GM18520 (cell line): ENCODE data around the gene GPR27.

Experiments
- ATAC-seq: cut with Tn5 transposase; IDR thresholded peaks from one replicate; pipeline ENCODE4 v1.9.1; 2021; ENCODE audit not compliant: unreplicated experiment

GPR27 gene

GRCh38 chr3:71753701-71754609, at the start of gene GPR27:
TSS of gene GPR27 (plus strand) at chr3:71753855. CDS start at chr3:71754050, 195 bp downstream.
- ATAC-seq: no peak

GRCh38 chr3:71704915-71705314, 48.7 kb upstream of the GPR27 start:
- ATAC-seq: no peak

GRCh38 chr3:71705681-71706080, 48.0 kb upstream of the GPR27 start:
- ATAC-seq: no peak

GRCh38 chr3:71707595-71707994, 46.1 kb upstream of the GPR27 start:
- no peak for ATAC-seq

- ATAC-seq: no peak
These were observed 45.1 kb upstream of the GPR27 start for GRCh38 chr3:71708476-71709105.

GRCh38 chr3:71709908-71710511, 43.6 kb upstream of the GPR27 start:
- no peak for ATAC-seq

GRCh38 chr3:71710906-71711494, 42.7 kb upstream of the GPR27 start:
- ATAC-seq: peak; percentile 85

GRCh38 chr3:71713041-71713440, 40.6 kb upstream of the GPR27 start:
- no peak for ATAC-seq

- no peak for ATAC-seq
These were observed 39.1 kb upstream of the GPR27 start for GRCh38 chr3:71714595-71714994.

GRCh38 chr3:71718072-71718471, 35.6 kb upstream of the GPR27 start:
- no peak for ATAC-seq

- no peak for ATAC-seq
These were observed 32.7 kb upstream of the GPR27 start for GRCh38 chr3:71721002-71721401.

GRCh38 chr3:71721651-71722157, 32.0 kb upstream of the GPR27 start:
- ATAC-seq: no peak

GRCh38 chr3:71722693-71723092, 31.0 kb upstream of the GPR27 start:
- no peak for ATAC-seq

GRCh38 chr3:71723452-71724170, 30.0 kb upstream of the GPR27 start:
- ATAC-seq: peak; percentile 34

GRCh38 chr3:71724171-71724453, 29.5 kb upstream of the GPR27 start:
- ATAC-seq: no peak

GRCh38 chr3:71724584-71725270, 28.9 kb upstream of the GPR27 start:
- peak; percentile 32 for ATAC-seq

- peak; percentile 26 for ATAC-seq
These were observed 28.2 kb upstream of the GPR27 start, which contains the start of gene EIF4E3 for GRCh38 chr3:71725271-71725991. TSS of gene EIF4E3 (minus strand) at chr3:71725402. CDS start at chr3:71725367, 35 bp downstream.

- ATAC-seq: no peak
These were observed 27.5 kb upstream of the GPR27 start for GRCh38 chr3:71726146-71726545.

- no peak for ATAC-seq
These were observed 24.9 kb upstream of the GPR27 start for GRCh38 chr3:71728632-71729342.
